ENCODE measurements around the gene SLC10A2.

DNA sequence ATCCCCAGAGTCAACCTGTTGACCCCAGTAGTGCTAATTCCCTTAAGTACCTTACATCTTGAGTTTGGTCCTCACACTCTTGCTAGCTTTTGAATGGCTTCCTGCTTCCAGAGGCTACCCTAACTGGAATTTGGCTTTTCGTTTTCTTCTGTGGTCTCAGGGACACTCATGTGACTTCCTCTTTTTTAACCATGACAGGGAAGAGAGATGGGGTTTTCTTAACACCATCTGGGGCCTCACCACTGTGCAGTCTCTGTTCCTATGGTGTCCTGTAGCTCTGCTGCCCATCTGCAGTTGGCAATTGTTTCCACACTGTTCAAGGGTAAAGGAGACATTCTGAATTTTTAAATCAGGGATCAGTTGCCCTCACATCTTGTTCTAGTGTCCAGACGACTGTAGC, 66.7 kb downstream of the SLC10A2 start:
- TF ChIP-seq, protein P1, sequence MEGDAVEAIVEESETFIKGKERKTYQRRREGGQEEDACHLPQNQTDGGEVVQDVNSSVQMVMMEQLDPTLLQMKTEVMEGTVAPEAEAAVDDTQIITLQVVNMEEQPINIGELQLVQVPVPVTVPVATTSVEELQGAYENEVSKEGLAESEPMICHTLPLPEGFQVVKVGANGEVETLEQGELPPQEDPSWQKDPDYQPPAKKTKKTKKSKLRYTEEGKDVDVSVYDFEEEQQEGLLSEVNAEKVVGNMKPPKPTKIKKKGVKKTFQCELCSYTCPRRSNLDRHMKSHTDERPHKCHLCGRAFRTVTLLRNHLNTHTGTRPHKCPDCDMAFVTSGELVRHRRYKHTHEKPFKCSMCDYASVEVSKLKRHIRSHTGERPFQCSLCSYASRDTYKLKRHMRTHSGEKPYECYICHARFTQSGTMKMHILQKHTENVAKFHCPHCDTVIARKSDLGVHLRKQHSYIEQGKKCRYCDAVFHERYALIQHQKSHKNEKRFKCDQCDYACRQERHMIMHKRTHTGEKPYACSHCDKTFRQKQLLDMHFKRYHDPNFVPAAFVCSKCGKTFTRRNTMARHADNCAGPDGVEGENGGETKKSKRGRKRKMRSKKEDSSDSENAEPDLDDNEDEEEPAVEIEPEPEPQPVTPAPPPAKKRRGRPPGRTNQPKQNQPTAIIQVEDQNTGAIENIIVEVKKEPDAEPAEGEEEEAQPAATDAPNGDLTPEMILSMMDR (IDR thresholded peaks at IDR 0.05; ENCODE audit: low read length): no peak
- TF ChIP-seq EZH2 (IDR thresholded peaks at IDR 0.05; ENCODE audit: borderline replicate concordance, low read length): no peak
